CD4-positive, alpha-beta T cell treated with Interleukin-15 for 4 hours (primary cell): ENCODE measurements around the gene PLEKHG1.
A peak's percentile ranks its signal among the peaks of the same experiment; 100 is the strongest.

ENCODE experiments used
- DNase-seq: peaks from one replicate; pipeline ENCODE4 v3.0.0-alpha.2; 2020; ENCODE audit warnings: low spot score

The PLEKHG1 gene

DNA sequence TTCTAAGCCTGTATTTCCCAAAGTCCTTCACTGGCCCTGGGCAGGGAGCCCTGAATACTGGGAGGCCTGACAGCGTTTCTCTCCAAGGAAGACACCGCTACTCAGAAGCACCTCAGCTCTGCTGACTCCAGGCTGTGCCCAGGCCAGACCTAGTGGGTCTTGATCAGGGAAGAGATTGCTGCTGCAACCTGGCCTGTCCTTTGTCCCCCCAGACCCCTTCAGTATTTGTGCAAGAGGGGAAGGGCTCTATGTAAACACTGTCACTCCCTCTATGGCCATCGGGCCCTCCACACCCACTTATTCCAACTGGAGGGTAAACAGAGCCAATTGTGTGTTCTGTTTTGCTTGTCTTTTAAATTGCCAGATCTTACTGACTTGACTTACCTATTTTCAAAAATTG lies 20.6 kb downstream of the PLEKHG1 start:
- DNase-seq = no peak

DNA sequence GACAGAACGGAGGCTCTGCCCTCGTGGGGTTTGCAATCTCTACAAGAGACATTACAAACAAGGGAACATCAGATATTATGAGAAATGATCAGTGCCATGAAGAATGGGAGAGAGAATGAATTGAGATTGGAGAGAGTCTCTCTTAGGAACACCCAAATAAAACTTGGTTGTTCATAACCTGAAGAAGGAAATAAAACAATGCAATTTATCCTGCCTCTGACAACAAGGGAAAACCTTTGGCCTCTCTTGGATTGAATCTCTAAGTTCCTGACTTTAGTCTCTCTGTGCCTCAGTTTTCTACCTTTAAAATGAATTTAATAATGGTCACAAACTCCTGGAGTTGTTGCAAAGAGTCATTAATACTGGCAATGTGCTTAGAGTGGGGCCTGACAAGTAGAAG lies 21.1 kb downstream of the PLEKHG1 start:
- no peak for DNase-seq

- DNase-seq = no peak
Measured at GRCh38 chr6:150622476-150622875, 22.8 kb downstream of the PLEKHG1 start.

GRCh38 chr6:150622941-150623874 lies 23.5 kb downstream of the PLEKHG1 start:
- no peak for DNase-seq

- no peak for DNase-seq
Measured at GRCh38 chr6:150624191-150624590, 24.5 kb downstream of the PLEKHG1 start.

DNA sequence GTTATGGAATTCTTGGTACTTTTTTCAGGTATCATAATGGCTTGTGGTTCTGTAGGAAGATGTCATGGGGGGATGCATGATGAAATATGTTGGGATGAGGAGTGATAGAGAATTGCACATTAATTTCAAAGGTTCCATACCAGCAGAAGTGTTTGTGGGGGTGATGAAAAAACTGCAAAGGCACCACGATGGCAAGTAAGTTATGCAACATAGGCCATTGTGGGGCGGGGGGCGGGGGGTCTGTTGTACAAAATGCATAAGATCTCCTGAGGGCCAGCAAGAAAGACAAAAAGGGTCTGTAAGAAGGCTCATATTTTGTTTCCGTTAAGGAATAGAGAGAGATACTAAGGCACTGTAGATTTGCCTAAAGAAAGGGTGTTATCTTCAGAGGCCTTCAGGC lies 26.2 kb downstream of the PLEKHG1 start:
- no peak for DNase-seq

- no peak for DNase-seq
Measured at GRCh38 chr6:150627154-150627553, 27.5 kb downstream of the PLEKHG1 start.

- no peak for DNase-seq
Measured at GRCh38 chr6:150627585-150628025, 27.9 kb downstream of the PLEKHG1 start.

DNA sequence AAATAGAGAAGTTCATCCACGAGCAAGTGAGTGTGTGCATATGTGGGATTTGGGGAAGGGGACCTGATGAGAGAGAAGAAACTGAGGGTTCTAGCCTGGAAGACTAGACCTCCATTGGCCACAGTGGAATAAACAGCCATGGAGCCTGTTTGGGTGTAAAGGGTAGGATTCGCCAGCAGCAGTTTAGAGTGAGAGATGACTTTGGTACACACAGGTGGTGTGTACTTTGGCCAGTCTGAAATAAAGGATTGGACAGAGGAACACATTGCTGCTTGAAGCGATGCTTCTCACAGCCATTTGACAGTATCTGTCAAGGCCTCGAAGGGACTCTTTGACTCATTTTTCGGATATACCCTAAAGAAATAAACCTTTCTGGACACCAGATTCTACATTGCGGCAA lies 29.2 kb downstream of the PLEKHG1 start:
- no peak for DNase-seq

DNA sequence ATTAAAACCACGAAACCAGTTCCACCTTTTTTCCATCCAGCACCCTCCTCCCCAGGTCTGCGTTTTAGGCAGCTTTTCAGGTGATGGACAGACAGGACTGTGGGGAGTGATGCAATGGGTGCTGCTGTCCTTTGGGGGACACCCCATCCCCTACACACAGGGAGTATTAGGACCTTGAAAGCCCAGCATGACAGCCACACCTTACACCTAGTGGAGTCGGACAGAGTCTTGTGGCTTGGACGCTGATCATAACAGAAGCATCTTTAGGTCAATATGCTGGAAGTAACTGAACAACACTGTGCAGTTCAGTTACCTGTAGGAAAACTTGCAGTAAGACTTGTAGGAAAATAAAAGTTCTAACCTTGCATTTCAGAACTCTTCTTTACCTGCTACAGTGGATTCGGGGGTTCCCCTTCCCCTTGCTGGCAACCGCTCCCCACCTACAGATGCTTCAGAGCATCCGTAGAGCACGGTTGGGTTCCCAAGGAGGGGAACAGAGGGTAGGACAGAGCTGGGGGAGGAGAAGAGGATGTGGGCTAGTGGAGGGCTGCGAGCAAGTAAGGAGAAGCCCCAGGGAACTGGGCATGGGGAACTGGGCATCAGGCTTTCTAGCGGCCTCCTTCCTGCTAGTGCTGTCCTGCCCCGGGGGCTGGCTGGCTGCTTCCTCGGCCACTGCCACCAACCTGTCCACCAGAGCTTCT lies 31.7 kb downstream of the PLEKHG1 start:
- DNase-seq = no peak

DNA sequence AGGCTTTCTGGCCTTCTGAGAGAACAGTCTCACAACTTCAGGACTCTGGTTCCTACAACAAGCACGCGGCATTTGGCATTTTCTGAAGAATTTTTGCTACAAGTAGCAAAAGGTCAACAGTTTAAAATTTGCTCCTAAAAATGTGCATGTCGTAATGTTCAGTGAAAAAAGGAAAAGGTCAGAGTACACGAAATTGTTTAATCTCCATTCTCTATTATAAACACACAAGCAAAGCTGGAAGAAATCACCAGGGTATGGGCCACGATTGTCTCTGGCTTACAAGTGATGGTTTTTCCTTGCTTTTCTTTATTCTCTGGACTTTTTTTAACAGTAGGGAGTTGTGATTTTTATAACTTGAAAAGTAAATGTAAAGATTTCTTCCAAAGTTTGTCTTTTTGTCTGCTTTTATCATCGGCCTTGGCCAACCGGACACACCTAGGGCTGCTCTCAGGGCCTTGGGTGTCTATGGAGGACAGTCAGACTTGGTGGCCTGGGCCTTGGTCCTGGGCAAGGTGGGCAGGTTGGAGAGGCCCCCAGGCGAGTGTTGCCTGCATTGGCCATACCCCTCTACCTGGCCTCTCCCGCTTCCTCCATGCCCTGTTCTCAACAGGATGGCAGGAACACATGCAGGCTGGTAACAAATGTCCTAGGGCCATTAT lies 32.4 kb downstream of the PLEKHG1 start:
- DNase-seq = no peak

DNA sequence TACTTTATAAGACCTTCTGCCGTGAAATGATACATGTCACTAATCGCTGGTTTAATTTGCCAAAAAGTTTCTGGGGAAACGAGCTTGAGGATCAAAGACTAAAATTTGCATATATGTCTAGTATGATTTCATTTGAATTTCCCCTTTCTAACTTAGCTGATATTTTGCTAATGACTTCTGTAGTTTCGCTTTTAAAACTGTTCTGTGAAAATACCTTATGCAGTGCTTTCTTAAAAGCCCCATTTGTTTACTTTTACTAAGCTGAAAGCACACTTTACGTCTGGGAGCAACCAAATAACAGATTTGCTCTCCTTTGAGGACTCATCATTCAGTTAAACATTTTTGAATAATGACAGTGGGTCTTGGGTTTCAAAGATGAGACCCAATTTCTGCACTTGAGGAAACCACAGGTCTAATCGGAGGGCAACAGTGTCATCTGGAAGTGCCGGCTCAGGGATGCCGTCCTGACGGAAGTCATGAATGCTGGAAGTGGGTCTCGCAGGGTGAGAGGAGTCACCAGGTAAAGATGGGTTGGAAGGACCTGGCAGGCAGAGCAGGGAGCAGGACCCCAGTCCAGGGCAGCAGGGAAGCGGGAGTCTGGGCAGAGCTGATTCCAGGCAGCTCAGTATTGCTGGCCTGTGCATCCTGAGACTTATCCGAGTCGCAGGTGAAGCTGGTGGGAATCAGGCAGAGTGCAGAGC lies 33.2 kb downstream of the PLEKHG1 start:
- DNase-seq = peak; percentile 20

GRCh38 chr6:150633486-150633834 lies 33.8 kb downstream of the PLEKHG1 start:
- no peak for DNase-seq

DNA sequence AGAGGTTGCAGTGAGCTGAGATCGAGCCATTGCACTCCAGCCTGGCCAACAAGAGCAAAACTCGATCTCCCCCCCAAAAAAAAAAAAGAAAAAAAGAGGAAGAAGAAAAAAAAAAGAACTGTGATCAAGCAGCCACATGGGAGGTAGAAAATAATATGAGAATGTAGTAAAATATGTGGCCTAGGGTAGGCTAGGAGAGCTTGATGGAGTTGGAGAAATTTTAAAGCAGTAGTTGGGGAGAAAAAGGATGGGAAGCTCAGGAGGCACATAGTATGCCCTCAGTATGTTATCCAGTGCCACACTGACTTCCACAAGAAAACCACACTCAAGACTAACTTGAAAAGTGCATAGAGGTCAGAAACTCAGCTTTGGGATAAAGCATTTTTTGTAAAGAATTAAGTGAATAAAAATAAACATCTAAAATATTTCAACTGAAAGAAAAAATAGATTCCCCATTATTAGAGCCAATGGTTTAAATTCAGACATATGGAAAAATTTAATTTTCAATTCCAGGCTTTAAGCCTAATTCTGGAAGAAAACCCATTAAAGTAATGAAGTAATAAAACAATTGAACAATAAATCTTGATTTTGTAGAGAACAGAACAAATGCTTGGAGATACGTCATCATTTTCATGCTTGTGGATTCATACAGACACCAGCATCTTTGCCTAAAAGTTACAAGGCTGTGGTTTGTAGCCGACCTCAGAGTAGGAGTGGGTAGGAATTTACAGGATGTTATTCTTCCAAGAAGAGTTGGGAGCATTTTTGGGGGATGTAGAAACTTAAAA lies 34.7 kb downstream of the PLEKHG1 start:
- no peak for DNase-seq

- no peak for DNase-seq
Measured at GRCh38 chr6:150634964-150635292, 35.2 kb downstream of the PLEKHG1 start.

GRCh38 chr6:150635906-150636514 lies 36.3 kb downstream of the PLEKHG1 start:
- DNase-seq = peak; percentile 4

DNA sequence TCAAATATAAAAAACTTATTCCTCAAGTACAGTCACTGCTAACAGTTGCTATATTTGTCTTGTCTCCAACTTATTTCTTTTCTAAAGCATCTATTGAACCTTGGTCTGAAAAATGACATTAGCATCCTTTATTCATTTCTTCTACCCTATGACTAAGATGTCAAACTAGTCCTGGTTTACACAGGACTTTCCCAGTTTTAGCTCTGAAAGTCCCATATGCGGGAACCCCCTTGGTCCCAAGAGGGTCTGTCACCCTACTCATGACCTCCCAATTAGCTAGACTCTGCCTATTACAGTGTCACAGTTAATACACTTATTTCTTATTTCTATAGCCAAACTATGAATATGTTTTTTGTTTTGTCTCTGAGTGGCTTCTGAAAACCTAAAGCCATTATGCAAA lies 37.1 kb downstream of the PLEKHG1 start:
- DNase-seq = no peak

DNA sequence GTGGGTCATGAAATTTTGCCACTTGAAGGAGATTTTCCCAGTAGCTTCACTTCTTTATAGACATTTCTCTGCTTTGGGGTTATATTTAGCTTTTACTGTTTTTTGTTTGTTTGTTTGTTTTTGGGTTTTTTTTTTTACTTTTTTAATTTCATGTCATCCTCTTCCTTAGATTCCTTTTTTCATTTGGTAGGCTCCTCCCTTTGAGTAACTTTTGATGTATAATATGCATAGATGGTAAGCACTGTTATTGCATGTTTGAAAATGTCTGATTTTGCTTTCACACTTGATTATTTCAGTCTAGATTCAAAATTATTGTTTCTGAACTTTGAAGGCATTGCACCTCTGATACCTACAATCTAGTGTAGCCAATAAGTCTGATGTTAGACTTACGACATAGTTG lies 37.6 kb downstream of the PLEKHG1 start:
- no peak for DNase-seq

DNA sequence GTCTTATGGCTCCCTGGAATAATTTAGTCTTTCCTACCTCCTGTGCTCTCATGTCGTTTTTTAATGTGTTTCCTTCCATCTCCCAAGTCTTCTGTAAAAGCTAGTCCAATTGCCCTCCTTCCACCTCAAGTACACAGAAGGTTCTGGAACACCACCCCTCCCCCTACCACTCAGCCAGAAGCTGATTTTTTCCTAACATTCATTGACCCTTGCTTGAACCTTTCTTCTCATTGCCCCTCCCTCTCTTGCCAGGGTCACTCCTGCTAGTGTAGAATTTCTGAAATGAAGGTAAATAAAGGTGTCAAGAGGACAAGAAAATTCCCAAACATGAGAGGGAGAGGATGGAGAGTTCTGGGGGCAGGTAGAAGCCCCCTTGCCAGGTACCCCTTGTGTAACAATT lies 38.6 kb downstream of the PLEKHG1 start:
- DNase-seq = no peak

- no peak for DNase-seq
Measured at GRCh38 chr6:150638765-150639164, 39.1 kb downstream of the PLEKHG1 start.

DNA sequence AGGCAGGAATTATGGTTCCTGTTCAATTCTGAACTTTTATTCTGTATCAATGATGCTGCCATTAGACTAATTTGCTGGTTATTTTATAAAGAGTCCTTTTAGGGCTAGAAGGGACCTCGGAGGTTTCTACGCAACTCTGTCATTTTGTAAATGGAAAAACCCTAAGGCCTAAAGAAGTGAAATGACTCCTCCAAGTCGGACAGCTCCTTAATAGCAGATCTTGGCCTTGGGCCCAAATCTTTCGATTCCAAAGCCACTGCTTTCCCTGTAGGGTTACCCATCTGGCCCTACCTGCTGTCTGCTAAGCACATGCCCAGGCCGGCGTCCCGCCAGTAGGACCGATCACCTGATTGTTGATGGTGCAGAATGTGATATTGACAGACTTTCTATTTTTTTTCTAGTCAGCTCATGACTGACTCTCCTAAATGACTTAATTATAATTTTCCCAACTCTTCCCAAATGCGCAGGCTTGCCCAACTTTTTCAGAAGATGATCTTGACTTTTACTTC lies 40.2 kb downstream of the PLEKHG1 start:
- no peak for DNase-seq
